Stromal cell of bone marrow (primary cell): ENCODE data around the gene GATD1.

ENCODE experiments used
- DNase-seq: peaks from one replicate; pipeline ENCODE4 v3.0.0-alpha.2; 2012; ENCODE audit warnings: low read depth

The GATD1 gene

DNA sequence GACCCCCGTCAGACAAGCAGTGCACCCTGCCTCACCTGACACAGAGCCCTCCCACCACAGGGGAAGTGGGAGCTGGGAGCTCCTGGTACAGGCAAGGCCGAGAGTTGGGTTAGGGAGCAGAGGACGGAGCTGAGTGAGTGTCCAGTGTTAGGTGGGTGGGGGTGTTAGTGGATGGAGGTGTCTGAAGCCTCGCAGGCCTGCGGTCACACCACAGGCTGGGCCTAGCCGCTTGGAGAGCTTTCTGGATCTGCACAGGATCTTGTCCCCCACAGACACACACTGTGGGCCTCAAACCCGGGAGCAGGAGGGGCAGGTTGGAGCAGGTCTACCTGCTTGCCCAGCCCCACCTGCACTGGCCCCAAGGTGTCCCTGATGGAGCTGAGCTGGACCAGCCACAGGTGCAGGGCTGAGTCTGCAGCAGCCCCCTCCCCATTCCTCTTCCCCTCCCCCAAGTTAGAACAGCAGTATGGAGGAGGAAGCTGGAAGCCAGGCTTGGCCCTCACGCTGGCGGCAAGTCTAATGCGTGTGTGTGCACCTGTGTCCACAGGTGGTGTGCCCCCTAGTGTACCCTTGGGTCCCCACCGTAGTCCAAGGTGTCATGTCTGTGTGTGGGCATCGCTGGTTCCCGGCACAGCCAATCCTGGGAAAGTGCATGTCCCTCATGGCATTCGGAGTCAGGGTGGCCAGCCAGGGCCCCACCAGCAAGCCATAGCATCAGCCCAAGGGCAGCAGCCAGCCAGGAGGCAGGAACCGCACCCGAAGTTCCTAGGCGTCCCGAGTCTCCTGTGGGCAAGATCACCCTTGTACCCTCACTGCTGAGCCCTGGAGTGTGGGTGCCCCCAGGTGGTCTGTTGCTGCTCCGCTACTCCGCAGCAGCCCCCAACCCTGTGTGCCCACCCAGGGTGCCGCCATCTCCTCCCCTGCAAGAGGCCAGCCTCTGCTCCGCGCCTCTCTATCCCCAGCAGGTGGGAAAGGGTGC, 2.0 kb upstream of the GATD1 start:
- DNase-seq: no peak

DNA sequence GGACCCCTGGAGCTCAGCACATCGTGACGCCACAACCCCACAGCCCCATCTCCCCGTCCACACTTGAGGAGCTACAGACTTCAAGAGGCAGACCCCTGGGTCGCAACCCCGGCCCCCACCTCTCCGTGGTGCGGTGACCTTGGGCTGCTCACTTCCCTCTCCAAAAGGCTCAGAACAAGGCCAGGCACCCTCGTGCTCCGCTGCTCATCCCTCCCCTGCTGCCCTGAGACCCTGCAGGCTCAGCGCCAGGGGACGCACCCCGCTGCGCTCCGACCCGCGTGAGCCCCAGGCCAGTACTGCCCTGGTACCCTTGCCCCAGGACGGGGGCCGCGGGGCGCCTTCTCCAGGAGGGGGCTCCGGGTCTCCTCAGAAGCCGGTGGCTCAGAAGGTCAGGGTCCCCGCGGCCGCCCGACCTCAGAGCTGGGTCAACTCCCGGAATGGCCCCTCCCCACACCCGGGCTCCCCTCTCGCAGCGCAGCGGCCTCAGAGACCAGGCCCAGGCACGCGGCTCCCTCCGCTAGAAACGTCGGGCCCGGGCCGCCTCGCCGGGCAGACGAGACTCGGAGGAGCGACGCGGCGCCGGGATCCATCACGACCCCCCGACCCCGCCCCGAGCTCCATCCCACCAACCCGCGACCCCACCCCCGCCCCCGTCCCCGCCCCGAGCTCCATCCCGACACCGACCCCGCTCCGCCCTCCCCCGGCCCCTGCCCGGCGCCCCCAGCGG, 563 bp downstream of the GATD1 start:
- no peak for DNase-seq

DNA sequence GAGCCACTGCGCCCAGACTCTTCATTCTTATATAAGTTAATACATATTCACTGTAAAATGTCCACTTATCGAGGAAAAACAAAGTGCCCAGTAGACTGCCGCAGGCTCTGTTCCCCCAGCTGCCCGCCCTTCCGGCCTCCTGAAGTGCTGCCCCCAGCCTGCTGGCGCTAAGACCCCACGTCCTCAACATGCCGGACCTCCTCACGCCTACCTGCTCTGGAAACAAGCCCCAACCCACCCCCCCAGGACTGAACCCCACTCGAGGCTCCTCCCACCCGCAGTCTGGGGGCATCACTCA, 1.1 kb downstream of the GATD1 start:
- DNase-seq: no peak

DNA sequence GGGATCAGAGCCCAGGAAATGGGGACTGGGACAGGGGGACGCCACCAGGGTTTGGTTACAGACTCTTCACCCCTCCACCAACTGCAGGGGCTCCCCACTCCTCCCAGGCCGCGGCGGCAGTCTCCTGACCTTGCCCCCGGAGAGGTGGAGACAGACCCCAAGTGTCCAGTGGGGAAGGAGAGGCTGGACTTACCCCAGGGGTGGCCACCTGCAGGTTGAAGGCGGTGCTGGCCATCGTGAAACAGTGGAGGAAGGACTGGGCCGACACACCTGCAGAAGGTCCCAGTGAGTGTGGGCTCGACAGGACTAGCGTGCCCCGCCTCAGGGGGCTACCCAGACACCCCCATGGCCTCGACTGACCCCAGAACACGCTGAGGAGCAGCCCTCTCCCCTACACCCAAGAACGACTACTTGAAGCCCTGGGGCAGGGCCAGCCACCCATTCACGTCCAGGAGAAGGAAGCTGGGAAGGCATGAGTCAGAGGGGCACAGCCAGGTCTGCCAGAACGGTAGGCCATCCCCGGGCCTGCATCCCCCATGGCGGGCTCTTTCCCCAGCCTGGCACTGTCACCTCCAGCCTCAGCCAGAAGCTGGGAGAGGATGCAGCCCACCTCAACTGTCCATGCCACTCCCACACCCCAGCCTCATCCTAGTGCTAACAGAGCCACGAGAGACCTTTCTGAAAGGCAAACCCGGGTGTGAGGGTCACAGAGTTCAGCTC, 2.3 kb downstream of the GATD1 start:
- no peak for DNase-seq

DNA sequence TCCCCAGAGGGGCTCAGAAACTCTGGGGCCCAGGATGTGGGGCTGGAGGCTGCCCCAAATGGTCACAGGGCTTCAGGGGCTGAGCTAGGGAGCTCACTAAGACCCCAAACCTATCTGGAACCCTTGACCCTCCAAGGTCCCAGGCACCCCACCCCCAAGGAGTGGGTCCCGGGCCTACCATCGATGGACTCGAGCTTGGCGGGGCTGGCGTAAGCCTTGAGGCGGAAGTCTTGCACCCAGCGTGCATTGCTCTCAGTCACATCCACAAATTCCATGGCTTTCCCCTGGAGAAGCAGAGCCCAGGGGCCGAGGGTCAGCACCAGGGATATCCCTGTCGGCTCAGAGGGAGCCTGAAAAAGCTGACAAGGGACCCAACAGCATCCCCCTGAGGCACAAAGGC, 3.5 kb downstream of the GATD1 start:
- DNase-seq: no peak

DNA sequence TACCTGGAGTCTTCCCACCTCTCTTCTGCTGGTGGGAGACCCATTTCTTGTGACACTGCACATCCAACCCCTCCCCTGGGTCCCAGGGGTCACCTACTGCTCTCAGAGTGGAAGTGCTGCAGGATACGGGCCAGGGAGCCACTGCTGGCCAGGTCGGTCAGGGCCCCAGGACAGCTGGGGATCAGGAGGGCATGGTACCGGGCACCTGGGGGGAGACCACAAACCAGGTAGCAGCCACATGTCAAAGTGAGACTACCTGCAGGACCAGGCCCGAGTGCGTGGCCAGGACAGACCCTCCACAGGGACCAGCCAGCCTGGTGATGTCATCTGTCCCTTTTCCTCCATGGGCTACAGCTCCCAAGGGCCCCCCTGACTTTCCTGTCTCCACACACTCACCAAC, 3.9 kb downstream of the GATD1 start:
- DNase-seq: no peak

DNA sequence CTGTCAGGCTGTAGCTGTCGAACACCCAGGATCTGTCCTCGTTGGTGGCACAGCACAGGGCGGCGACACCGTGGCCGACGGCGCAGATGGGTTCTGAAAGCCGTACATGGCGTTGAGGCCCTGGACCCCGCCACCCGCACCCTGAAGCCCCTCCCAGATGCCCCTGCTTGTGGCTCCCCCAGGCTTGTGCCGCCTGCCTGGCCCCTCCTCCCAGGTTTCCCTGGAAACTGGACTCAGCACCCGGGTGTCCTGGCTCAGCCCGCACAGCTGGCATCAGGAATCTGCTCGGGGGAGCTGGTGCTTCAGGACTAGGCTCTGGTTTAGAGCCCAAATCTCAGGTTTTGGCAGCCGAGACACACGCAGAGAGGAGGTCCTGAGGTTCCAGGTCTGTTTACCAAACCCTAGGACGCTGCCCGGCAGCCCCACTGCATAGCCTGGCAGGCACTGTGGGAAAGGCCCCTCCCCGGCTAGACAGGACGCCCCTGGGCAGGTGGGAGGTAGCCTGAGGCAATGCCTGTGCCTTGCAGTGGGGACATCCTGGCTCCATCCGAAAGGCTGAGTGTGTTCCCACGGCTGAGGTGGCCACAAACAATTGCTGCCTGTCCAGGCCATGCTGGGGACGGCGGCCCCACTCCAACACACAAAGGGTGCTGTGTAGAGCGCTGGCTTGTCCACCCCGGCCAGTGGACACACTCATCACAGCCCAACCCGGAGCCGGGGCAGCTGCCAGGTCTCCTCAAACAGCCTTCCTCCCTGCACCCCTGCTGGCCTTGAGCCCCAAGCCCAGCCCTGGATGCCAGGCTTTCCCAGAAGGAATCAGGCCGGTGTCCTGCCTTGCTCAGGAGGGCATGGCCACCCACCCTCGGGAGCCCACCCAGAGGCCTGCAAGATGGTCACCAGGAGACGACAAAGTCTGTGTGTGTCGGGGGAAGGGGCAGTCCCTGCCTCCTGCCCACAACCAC, 4.6 kb downstream of the GATD1 start:
- no peak for DNase-seq

DNA sequence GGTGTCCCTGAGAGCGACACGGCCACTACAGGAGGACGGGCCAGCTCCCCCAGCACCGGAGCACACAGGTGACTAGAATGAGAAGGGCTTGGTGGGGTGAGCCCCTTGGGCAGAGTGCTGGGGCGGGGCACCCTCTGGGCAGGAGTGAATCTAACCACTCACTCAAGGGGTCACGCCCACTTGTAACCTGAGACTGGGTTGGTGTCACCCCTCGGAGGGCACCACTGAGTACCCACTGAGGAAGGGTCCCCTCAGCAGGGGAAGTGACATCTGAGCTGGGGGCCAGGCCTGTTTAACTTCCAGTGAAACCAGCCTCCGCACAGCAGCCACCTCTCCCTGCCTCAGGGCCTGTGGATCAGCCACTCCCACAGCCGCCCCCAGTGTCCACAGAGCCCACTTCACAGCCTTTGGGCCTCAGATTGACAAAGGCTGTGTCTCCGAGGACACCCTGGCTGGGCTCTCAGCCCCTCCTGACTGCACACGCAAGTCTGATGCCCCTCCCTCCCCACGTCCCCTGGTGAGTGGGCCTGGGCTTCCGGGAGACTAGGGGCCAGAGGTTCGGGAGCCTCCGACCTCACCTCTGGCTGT, 5.6 kb downstream of the GATD1 start:
- no peak for DNase-seq

DNA sequence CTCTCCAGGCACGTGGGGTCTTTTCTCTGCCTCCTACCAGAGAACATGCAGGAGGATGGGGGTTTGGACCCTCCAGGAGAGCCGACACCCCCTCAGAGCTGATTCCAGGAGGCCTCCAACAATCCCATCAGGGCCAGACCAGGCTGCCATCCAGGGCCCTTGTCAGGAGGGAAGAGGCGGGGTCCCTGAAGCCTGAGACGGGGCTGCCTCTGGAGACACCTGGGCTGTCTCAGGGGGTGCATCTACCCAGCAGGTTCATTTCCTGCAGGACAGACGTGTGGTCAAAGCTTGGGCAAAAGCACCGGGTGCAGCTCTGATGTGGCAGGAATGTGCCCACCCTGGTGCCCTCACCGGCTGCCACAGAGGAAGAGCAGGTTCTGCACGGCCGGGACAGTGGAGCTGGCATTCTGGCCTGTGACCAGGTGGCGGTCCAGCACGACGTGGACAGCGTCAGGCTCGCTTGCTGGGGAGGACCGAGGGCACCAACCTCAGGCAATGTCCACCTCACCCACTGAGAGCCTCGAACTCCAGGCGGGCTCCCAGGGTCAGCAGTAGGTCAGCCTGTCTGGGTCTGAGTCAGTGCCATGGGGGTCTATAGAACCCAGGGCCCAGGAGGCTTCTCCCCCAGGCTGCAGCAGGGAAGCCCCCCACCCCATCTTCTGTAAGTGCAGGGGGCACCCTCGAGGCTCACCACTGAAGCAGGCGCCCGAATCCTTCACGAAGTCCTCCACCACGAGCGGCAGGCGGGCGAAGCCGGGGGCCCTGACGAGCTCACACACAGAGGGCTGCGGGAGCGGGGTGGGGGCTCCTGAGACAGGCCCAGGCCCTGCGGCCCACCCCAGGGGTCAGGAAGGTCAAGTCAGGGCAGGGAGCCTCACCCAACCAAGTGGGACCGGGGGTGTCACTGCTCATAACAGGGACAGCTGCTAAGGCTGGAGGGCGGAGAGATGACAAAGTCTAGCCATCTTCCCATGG, 6.4 kb downstream of the GATD1 start:
- DNase-seq: no peak

DNA sequence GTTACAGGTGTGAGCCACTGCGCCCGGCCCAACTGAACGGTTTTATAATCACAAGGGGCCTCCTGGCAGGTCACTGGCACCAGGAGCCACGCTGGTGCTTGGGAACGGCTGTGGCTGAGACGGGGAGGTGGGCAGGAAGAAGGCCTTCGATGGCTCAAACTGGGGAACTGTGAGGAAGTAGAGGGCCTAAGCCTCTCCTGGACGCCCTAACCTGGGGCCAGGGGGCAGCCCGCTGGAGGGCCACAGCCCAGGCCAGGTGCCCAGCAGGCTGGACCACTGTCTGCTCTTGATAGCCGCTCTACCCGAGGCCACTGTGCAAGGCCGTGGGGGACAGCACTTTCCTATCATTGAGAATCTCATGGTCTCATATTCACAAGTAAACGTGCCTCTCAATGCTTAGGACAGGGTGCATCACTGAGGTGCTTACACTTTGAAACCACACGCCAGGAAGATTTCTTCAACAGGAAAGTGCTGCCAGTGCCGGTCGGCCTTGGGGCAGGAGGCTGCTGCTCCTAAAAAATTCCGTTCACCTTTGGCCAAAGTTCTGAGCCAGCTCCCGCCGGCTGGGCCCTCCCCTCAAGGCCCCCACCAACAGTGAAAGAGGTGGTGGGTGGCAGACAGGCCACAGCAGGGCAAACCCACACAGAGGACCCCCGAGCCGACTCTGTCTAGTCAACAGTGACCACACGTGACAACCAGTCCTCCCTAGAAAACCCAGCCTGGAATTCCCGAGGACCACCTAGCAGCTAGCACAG, 7.2 kb downstream of the GATD1 start:
- DNase-seq: no peak

DNA sequence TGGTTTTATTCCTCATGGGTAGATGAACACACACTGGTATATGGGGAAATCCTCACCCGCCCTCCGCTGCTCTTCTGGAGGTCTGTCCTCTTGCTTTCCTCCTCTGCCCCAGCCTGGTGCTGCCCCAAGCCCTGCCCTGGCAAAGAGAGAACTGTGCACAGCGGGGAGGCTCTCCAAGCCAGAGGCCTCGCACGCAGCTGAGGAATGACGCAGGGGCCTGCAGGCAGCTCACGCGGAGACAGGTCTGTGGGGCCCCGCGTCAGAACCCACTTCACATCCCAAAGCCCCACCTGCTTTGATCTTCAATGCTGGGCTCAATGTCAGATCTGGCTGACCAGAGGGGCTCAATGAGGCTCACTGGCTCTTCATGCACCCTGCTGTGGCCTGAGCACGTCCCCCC, 10.0 kb downstream of the GATD1 start:
- DNase-seq: no peak

DNA sequence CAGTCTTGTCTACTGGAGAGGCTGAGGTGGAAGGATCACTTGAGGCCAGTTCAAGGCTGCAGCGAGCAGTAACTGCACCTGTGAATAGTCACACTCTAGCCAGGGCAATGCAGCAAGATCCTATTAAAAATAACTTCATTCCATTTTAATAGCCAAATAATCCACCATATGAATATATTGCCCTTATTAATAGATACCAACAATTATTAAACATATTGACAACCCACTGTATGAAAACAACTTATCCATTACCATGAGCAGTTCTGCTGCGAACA, 10.4 kb downstream of the GATD1 start:
- no peak for DNase-seq

DNA sequence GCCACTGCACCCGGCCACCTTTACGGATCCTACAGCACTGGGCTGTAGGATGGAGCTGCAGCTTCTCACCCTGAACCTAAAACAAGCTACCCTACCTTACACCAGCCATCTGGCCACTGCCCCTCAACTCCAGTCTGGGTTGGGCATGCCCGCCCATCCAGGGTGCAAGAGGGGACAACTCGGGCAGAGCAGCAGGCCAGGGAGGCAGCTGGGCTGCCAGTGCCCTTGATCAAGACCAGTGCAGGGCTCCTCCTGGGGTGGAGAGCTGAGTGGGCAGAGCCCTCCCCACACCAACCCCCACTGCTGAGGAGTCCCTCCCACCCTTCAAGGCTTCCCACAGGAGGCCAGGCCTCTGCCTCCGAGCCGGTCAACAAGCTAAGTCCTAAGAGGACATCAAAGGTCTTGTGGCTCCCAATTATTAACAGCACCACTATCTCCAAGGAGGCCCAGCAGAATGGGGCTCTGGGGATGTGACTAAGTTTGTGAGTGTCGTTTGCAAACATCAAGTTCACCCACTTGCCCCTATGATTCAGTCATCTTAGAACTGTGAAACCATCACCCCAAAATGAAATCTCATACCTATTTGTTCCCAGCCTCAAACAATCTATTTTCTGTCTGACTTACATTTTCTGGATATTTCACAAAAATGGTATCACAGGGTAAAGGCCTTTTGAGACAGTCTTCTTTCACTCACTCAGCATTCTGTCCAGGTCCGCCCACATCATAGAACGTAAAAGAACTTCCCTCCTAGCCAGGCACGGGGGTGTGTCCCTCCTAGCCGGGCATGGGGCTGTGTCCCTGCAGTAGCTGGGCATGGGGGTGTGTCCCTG, 11.0 kb downstream of the GATD1 start:
- no peak for DNase-seq

DNA sequence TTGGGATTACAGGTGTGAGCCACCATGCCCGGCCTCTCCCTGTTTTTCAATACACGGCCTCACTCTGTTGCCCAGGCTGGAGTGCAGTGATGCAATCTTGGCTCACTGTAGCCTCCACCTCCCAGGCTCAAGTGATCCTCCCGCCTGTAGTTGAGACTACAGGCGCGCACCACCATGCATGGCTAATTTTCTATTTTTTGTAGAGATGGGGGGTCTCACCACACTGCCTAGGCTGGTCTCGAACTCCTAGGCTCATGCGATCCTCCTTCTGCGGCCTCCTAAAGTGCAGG, 11.5 kb downstream of the GATD1 start:
- no peak for DNase-seq

DNA sequence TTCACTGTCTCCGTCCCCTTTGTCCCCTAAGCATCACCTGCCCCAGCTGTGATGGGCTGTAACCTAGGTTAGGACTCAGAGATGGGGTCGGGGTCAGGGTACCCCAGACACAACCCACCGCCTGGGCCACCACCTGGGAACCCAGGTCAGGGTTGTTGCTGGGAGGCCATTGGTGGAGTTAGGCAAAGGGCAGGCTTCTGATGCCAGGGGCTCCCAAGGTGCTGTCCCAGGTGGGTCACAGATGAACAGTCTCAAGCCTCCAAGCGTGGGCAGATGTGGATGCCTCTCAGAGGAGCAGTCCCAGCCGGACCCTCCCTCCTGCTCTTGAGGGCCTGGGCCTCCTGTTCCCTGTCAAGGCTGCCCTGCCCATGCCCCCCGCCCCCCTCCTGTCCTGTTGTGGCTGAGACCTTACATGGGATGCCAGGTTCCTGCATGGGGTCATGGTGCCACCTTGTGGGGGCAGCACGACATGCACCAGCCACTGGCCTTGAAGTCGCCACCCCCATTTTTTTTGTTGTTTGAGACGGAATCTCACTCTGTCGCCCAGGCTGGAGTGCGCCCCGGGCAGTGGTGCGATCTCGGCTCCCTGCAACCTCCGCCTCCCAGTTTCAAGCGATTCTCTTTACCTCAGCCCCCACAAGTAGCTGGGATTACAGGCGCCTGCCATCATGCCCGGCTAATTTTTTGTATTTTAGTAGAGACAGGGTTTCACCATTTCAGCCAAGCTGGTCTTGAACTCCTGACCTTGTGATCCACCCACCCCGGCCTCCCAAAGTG, 12.1 kb downstream of the GATD1 start:
- DNase-seq: no peak

DNA sequence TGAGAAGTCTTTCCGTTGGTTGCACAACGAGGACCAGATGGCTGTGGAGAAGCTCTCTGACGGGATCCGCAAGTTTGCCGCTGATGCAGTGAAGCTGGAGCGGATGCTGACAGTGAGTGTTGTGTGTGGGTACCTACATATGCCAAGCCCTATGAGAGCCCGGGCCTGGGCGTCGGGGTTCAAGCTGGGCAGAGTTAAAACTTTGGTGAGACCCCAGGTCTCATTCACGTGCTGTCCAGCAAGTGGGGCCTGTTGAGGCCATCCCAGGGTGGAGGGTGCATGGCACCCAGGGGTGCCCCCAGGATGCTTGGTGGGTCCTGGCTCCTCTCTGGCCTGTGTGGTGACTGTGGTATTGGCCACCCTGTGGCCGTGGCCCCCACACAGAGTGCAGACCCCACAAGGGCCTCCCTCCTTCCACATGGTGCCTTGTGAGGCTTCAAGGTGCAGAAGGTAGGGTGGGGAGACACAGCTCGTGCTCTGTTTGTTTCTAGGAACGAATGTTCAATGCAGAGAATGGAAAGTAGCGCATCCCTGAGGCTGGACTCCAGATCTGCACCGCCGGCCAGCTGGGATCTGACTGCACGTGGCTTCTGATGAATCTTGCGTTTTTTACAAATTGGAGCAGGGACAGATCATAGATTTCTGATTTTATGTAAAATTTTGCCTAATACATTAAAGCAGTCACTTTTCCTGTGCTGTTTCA, 12.8 kb downstream of the GATD1 start:
- no peak for DNase-seq

DNA sequence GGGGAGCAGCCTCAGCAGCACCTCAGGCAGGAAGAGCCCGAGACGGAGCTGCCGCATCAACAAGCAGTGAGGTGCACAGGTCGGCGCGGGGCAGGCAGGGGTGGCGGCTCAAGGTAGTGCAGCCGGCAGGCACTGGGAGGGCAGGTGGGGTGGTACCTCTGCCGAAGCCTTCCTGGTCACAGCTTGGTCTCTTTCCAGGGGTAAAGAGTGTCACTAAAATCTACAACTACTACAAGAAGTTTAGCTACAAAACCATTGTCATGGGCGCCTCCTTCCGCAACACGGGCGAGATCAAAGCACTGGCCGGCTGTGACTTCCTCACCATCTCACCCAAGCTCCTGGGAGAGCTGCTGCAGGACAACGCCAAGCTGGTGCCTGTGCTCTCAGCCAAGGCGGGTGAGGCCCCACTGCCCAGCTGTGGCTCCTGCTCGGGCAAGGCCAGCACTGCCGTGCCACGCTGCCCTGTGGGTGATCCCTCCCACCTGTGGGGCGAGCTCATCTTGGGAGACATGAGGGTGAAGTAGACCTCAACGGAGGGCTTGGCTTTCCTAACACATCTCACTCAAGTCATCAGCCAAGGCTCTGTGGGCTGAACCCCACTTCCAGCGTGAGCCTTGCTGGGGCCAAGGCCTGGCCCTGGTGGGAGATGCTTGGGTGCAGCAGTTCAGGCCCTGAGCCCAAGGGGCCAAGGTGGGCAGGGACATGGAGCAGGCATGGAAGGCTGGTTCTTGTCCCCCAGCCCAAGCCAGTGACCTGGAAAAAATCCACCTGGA, 13.6 kb downstream of the GATD1 start:
- no peak for DNase-seq
